Rectal smooth muscle tissue (tissue), 1 donor: ENCODE measurements around the gene AP4E1.
A peak's percentile ranks its signal among the peaks of the same experiment; 100 is the strongest.
"Not testable (repeated sequence)": the region's sequence is repeated elsewhere in the genome, so short reads cannot be mapped to it uniquely, and the experiment has no call there.

ENCODE experiments used
- H3K27ac ChIP-seq: one replicate; pipeline ENCODE4 v1.7.0; 2013; ENCODE audit warnings: low read depth, low read length, inconsistent platforms
- H3K27me3 ChIP-seq: one replicate; pipeline ENCODE4 v1.7.0; 2013; ENCODE audit warnings: low read length; ENCODE audit not compliant: control insufficient read depth, insufficient read depth
- H3K36me3 ChIP-seq: one replicate; pipeline ENCODE4 v1.7.0; 2013; ENCODE audit warnings: low read length; ENCODE audit not compliant: control insufficient read depth, insufficient read depth
- H3K4me1 ChIP-seq: one replicate; pipeline ENCODE4 v1.7.0; 2013; ENCODE audit warnings: low read length; ENCODE audit not compliant: control insufficient read depth, insufficient read depth
- H3K4me3 ChIP-seq: one replicate; pipeline ENCODE4 v1.7.0; 2013; ENCODE audit warnings: low read length
- H3K9ac ChIP-seq: one replicate; pipeline ENCODE4 v1.7.0; 2013; ENCODE audit warnings: low read length

The AP4E1 gene

DNA sequence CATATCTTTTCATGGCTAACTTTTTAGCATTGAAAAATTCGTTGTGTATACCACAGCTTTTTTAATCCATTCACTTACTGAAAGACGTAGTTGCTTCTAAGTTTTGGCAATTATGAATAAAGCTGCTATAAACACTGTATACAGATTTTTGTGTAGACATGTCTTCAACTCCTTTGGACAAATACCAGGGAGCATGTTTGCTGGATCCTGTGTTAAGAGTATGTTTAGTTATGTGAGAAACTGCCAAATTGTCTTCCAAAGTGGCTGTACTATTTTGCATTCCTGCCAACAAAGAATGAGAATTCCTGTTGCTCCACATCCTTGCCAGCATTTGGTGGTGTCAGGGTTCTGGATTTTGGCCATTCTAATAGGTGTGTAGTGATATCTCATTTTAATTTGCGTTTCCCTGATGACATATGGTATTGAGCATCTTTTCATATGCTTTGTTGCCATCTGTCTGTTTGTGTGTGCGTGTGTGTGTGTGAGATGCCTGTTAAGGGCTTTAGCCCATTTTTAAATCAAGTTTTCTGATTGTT is 98.7 kb downstream of the AP4E1 start:
- Histone ChIP-seq H3K27me3 (no peaks in the 10 kb centered on the region), H3K4me1 (no peaks in the 10 kb centered on the region), H3K4me3 (no peak overlapping the region), H3K36me3 (no peaks in the 10 kb centered on the region), H3K9ac (no peak overlapping the region), H3K27ac (no peak overlapping the region)

DNA sequence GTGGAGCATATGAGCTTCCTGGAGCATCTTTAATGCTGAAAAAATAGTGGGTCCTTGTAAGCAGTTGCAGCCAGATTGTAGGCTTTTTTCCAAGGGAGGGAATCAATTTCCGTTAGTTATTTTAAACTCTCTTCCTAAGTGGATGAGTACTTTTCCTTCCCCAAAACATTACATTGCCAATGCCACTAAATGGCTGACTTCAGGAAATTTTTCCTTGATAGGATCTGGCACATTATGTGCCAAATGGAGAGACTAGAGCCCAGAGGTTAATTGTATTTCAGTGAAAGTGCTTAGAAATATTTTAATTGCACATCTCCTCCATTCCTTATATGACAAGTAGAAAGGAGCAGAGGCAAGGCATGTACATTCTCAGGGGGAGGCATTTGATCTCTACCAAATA is 102.7 kb downstream of the AP4E1 start:
- Histone ChIP-seq H3K9ac (no peak overlapping the region), H3K36me3 (no peaks in the 10 kb centered on the region), H3K4me1 (no peaks in the 10 kb centered on the region), H3K27ac (no peak overlapping the region), H3K4me3 (no peak overlapping the region), H3K27me3 (no peaks in the 10 kb centered on the region)

DNA sequence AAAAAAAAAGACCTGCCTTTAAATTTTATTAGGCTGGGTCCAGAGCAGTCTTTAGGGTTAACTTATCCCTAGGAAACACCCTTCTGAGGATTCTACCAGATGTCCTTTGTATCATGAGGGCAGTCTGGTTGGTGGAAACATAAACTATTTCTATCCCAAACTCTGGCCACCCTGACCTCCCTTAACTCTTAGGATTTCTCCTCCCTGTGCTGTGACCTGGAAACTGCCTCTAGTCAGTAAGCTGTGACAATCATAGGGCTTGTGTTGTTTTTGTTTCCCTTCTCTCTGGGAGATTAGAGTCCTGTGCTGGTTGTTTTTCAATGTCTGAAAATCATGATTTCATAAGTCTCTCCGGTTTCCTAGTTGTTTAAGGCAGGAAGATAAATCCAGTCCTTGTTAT is 108.1 kb downstream of the AP4E1 start:
- no peak overlapping the region for H3K9ac ChIP-seq
- no peak overlapping the region for H3K4me3 ChIP-seq
- no peaks in the 10 kb centered on the region for H3K36me3 ChIP-seq
- no peak overlapping the region for H3K27ac ChIP-seq
- H3K4me1 ChIP-seq, result no peaks in the 10 kb centered on the region
- H3K27me3 ChIP-seq, result no peaks in the 10 kb centered on the region

DNA sequence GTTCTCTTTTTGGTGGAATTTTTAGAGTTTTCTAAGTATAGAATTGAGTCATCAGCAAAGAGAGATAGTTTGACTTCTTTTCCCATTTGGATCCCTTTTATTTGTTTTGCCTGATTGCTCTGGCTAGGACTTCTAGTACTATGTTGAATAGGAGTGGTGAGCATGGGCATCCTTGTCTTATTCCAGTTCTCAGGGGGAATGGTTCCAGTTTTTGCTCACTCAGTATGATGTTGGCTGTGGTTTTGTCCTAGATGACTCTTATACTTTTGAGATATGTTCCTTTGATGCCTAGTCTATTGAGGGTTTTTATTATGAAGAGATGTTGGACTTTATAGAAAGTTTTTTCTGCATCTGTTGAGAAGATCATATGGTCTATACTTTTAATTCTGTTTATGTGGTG is 113.7 kb downstream of the AP4E1 start:
- Histone ChIP-seq H3K4me3 (no peak overlapping the region), H3K9ac (no peak overlapping the region), H3K27me3 (no peaks in the 10 kb centered on the region), H3K36me3 (no peaks in the 10 kb centered on the region), H3K27ac (no peak overlapping the region), H3K4me1 (no peaks in the 10 kb centered on the region)

DNA sequence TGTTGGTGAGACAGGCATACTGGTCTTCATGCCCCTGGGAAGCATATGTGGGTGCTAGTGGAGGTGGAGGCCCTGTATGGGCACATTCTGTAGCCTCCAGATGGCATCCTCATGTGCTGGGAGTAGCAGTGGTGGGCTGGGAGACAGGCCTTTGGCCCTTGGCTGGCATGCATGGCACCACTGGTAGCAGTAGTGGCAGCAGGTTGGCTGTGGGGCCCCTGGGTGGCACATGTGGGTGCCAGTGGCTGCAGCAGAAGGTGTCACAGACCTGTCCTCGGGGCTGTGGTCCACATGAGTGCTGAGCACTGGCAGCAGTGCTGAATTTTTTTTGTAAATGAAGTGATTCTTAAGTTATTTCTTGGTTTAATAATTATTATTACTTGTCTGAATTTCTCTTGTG is 115.0 kb downstream of the AP4E1 start:
- no peaks in the 10 kb centered on the region for H3K27me3 ChIP-seq

DNA sequence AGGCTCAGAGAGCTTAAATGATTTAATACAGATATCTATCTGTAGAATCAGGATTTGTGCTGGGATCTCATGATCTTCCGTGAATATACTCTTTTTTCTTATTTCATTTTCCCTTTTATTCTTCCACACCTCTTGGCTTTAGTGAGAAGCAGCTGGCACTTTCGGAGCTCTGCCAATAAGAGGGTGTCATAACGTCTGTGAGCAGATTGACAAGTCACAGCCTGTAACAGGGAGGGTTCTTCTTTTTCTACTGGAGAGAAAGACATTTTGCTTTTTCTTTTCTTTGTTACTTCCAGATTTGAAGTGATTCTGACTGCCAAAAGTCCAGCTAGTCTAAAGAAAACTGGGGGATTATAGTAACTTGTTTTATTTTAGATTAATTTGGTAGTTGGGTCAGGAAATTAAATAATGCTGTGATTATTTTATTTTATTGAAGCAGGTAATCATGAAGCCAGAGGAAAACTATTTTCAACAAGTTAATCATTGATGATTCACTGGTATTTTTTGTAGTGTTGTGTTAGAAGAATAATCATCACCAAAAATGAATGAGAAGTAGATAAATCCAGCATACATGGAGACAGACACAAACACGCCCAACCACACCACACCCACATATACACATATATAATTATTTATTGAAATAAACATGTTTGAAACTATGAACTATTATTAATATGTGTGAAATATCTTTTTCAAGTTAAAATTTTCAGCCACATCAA is 116.4 kb downstream of the AP4E1 start:
- no peaks in the 10 kb centered on the region for H3K27me3 ChIP-seq
- H3K27ac ChIP-seq, result no peak overlapping the region
- no peak overlapping the region for H3K9ac ChIP-seq
- no peaks in the 10 kb centered on the region for H3K36me3 ChIP-seq
- no peaks in the 10 kb centered on the region for H3K4me1 ChIP-seq
- H3K4me3 ChIP-seq, result no peak overlapping the region

More for the DNA sequence above, 115.0 kb downstream of the AP4E1 start:
- H3K4me1 ChIP-seq, result no peaks in the 10 kb centered on the region
- H3K9ac ChIP-seq, result no peak overlapping the region
- no peaks in the 10 kb centered on the region for H3K36me3 ChIP-seq
- no peak overlapping the region for H3K27ac ChIP-seq
- H3K4me3 ChIP-seq, result no peak overlapping the region

DNA sequence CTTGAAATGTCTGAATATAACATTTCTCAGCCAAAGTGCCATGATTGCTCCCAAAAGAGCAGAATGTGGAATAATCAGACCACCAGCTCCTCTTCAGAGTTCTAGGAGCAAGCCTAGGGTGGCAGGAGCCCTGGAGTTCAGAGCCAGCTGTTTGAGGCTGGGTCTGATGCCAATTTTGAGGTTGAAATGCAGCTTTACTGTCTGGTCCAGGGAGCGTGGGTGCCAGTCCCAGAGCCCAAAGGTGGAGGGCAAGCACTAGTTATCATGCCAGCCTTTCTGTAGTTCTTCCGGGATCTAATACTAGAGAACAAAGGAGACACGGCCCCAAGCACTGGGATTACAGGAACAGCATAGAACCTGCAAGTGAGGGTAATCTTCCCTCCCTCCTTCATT is 117.0 kb downstream of the AP4E1 start:
- no peaks in the 10 kb centered on the region for H3K36me3 ChIP-seq
- H3K27me3 ChIP-seq, result no peaks in the 10 kb centered on the region
- H3K4me3 ChIP-seq, result no peak overlapping the region
- no peak overlapping the region for H3K9ac ChIP-seq
- no peak overlapping the region for H3K27ac ChIP-seq
- no peaks in the 10 kb centered on the region for H3K4me1 ChIP-seq

DNA sequence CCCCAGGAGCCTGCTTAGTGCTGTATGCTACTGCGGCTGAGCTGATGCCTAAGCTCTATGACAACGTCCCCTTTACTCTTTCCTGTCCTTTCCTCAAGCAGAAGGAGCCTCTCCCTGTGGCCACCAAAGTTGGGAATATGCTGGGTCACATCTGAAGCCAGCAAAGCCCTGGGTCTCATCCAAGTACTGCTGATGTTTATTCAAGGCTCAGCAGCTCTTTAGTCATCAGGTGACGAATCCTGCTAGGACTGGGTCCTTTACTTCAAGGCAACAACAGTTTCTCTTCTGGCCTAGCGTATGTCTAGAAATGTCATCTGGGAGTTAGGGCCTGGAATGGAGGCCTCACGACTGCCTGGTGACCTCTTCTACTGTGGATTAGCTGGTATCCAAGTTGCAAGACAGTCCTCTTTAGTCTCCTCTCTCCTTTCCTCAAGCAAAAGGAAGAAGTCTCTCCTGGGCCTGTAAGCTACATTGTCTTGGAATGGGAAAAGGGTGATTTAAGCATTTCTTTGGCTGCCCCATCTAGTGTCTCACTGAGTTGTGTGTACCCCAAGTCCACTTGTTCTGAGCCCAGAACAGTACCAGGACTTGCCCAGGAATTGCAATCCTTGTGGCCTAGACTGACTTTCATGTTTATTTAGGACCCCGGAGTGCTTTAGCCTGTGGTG is 122.3 kb downstream of the AP4E1 start:
- Histone ChIP-seq H3K36me3 (peaks cover 2% of the 10 kb centered on the region), H3K4me1 (peaks cover 3% of the 10 kb centered on the region), H3K9ac (no peak overlapping the region), H3K27ac (no peak overlapping the region), H3K4me3 (peak overlapping the region; percentile 4), H3K27me3 (no peaks in the 10 kb centered on the region)

DNA sequence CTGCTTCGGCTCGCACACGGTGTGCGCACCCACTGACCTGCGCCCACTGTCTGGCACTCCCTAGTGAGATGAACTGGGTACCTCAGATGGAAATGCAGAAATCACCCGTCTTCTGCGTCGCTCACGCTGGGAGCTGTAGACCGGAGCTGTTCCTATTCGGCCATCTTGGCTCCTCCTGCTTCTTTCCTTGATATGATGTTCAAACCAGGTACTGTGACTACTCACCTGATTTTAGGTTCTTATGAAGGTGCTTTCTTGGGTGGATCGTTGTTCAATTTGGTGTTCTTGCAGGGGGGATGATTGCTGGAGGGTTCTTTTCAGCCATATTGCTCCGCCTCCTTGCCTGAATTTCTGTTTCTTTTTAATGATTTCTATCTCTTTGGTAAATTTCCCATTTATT is 129.0 kb downstream of the AP4E1 start:
- H3K4me3 ChIP-seq, result peak overlapping the region; percentile 44
- H3K27me3 ChIP-seq, result not testable (repeated sequence)

DNA sequence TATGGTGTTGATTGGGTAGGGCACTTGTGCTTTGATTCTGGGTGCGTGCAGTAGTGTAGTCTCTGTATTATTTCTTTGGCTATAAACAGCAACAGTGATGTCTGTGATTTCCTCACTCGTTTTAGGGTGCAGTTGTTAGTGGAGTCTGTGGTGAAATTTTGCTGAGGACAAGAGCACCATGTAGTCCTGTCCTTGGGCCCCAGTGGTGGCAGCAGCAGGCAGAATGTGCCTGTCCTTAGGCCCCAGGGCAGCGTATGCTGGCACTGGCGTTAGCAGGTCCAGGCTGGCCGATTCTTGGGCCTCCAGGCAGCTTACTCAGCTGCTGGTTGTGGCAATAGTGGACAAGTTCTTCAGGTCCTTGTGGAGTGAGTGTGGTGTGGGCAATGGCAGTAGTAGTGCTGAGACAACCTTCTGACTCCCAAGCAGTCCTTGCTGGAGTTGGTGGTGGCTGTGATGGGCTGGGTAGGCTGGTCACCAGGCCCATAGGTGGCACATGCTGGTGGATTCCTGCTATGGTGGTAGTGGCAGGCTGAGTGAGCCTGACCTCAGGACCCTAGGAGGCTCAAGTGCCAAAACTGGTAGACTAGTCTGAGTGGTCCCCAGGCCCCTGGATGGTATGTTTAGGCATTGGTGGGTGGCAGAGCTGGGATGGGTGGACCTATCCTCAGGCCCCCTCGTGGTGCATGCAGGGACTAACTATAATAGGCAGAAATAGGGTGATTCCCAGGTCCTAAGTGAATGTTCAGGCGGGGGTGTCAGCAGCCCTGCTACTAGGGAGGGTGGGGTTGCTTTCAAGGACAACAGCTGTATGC is 129.9 kb downstream of the AP4E1 start:
- H3K4me1 ChIP-seq, result no peaks in the 10 kb centered on the region
- H3K36me3 ChIP-seq, result no peaks in the 10 kb centered on the region
- no peak overlapping the region for H3K4me3 ChIP-seq
- H3K27me3 ChIP-seq, result no peaks in the 10 kb centered on the region
- no peak overlapping the region for H3K27ac ChIP-seq
- no peak overlapping the region for H3K9ac ChIP-seq

More for the DNA sequence above, 129.0 kb downstream of the AP4E1 start:
- not testable (repeated sequence) for H3K9ac ChIP-seq, H3K36me3 ChIP-seq, H3K27ac ChIP-seq, H3K4me1 ChIP-seq

DNA sequence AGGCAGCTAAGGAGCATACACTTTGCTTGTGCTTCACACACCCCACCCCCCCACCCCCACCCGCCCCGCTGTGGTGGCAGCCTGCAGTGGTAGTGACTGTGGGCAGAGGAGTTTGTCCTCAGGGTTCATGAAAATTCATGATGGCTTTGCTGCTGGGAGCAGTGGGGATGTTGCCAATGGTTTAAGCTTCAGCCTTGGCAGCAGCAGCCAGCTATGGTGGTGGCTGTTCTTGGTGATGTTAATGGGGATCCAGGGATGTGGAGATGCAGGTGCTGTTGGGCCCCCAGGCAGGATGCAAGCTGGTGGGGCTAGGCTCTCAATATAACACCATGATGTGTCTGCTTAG is 130.5 kb downstream of the AP4E1 start:
- no peak overlapping the region for H3K9ac ChIP-seq
- no peaks in the 10 kb centered on the region for H3K36me3 ChIP-seq
- no peak overlapping the region for H3K27ac ChIP-seq
- H3K4me3 ChIP-seq, result no peak overlapping the region
- no peaks in the 10 kb centered on the region for H3K4me1 ChIP-seq
- H3K27me3 ChIP-seq, result no peaks in the 10 kb centered on the region

DNA sequence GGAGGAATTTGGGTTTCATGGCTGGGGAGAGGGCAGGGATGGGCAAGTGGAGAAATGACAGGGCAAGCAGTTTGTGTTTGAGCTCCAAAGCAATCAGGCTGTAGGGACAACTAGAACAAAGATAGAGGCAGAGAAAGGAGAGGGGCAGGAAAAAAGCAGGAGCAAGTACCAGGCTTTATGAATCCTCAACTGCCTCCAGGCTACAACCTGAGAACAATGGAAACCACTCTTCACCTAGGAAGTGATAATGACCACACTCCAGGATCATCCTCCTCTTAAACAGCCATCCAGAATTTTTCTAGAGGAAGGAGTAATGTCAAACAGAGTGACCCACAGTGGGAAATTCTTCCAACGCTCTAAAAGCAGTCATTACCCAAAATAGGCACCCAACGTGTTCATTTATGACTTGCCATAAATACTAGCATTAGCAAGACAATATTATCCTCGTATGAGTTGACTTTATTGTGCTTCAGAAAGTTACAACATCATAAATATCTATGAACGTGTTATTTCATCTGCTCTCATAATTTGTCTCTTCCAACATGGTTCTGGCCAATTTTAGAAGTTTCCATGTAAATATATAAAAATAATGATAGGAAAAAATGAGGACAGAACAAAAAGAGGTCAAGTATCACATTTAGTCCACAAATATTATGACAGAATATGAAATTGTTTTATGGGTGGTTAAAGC is 135.7 kb downstream of the AP4E1 start:
- H3K27ac ChIP-seq, result peak overlapping the region; percentile 40
- H3K4me3 ChIP-seq, result no peak overlapping the region
- H3K36me3 ChIP-seq, result no peaks in the 10 kb centered on the region
- no peak overlapping the region for H3K9ac ChIP-seq
- H3K27me3 ChIP-seq, result no peaks in the 10 kb centered on the region
- peaks cover 8% of the 10 kb centered on the region for H3K4me1 ChIP-seq
